ENCODE measurements around the gene METTL25.

DNA sequence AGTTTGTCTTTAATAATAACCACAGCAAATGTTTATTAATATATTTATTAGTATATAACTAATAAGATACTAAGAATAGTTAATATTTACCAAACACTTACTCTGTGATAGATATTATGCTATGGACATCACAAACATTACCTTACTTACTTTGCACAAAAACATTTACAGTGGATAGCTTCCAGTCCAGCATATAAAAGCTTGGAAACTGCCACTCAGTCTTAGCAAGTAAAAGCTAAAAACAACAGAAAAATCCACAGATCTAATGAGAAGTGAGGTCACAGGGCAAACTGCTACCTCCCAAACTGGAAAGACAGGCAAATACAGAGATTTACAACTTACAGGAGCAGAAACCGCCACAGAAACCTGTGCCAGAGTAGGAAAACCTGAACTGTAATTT, 99.8 kb downstream of the METTL25 start:
- TF ChIP-seq, protein P1, sequence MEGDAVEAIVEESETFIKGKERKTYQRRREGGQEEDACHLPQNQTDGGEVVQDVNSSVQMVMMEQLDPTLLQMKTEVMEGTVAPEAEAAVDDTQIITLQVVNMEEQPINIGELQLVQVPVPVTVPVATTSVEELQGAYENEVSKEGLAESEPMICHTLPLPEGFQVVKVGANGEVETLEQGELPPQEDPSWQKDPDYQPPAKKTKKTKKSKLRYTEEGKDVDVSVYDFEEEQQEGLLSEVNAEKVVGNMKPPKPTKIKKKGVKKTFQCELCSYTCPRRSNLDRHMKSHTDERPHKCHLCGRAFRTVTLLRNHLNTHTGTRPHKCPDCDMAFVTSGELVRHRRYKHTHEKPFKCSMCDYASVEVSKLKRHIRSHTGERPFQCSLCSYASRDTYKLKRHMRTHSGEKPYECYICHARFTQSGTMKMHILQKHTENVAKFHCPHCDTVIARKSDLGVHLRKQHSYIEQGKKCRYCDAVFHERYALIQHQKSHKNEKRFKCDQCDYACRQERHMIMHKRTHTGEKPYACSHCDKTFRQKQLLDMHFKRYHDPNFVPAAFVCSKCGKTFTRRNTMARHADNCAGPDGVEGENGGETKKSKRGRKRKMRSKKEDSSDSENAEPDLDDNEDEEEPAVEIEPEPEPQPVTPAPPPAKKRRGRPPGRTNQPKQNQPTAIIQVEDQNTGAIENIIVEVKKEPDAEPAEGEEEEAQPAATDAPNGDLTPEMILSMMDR (IDR thresholded peaks at IDR 0.05; ENCODE audit: low read length): no peak
- no peak for TF ChIP-seq EZH2phosphoT487 (IDR thresholded peaks at IDR 0.05; ENCODE audit: low read length)
